ENCODE measurements around the gene PODXL2. TPM values are rescaled to one million over a fixed set of nuclear protein-coding genes. Genes with fewer than 3 reads are reported as not detected.
"Not testable (repeated sequence)": the region's sequence is repeated elsewhere in the genome, so short reads cannot be mapped to it uniquely, and the experiment has no call there.

PODXL2 gene
- total RNA-seq, 1 donor from 2014 or later, result 74.0 TPM

DNA sequence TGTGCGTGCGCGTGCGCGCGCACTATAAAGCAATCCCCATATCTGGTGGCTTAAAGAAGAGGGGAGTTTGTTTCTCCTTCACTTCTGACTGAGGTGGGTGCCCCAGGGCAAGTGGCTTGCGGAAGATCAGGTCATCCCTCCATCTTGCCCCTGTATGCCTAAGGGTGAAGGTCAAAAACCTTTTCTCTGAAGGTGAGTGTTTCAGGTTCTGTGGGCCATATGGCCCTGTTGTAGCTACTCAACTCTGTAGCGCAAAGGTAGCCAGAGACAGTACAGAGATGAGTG, 49.3 kb downstream of the PODXL2 start:
- Mint-ChIP-seq H3K27ac (ENCODE audit: unreplicated experiment) (no peak overlapping the region), H3K9me3 (no peaks in the 10 kb centered on the region), H3K4me3 (peak overlapping the region; percentile 38), H3K27me3 (ENCODE audit: low read depth) (peaks cover 12% of the 10 kb centered on the region), H3K4me1 (peaks cover 13% of the 10 kb centered on the region), H3K36me3 (ENCODE audit: low read depth) (no peaks in the 10 kb centered on the region)
- TF ChIP-seq, protein P1, sequence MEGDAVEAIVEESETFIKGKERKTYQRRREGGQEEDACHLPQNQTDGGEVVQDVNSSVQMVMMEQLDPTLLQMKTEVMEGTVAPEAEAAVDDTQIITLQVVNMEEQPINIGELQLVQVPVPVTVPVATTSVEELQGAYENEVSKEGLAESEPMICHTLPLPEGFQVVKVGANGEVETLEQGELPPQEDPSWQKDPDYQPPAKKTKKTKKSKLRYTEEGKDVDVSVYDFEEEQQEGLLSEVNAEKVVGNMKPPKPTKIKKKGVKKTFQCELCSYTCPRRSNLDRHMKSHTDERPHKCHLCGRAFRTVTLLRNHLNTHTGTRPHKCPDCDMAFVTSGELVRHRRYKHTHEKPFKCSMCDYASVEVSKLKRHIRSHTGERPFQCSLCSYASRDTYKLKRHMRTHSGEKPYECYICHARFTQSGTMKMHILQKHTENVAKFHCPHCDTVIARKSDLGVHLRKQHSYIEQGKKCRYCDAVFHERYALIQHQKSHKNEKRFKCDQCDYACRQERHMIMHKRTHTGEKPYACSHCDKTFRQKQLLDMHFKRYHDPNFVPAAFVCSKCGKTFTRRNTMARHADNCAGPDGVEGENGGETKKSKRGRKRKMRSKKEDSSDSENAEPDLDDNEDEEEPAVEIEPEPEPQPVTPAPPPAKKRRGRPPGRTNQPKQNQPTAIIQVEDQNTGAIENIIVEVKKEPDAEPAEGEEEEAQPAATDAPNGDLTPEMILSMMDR (conservative IDR thresholded peaks at IDR 0.05), result no peak
- DNase-seq (ENCODE audit: low read depth, low spot score), result no peak

DNA sequence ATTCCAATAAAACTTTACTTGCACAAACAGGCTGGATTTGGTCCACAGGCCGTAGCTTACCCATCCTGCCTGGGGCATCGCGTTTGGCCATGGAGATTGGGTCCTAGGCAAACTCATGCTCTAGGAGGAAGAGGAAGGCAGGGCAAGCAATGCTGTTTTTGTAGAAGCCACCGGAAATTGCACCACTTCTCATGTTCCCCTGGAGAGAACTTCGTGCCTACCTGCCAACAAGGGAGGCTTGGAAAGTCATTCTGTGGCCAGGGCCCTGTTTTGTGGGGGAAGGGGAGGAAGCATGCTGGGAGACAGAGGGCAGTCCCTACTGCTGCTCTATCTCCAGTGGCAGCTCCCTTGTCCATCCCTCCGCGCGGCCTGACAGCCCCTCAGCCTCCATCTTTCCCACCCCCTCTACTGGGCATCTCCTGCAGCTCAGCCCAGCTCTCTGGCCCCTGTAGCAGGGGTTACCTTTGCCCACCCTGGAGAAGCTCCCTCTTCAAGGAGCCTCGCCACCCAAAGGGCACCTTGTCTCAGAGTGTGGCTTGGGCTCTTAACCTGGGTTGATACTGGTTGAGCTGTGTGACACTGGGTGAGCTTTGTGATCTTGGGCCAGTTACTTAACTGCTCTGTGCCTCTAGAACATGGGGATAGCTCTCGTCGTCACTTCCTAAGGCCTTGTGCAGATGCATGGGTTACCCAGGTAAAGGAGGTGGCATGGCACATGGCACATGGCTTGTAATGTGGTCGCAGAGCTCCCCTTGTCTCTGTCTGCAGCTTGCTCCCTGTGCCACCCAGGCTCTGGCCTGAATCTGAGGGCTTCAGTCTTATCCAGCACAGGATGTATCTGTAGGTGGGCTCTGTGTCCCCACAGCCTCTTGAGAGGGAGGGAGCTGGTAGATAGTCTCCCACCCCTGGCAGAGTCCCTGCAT, 49.9 kb downstream of the PODXL2 start:
- H3K27ac Mint-ChIP-seq (ENCODE audit: unreplicated experiment), result no peak overlapping the region
- TF ChIP-seq, protein P1 (conservative IDR thresholded peaks at IDR 0.05), result no peak
- no peaks in the 10 kb centered on the region for H3K36me3 Mint-ChIP-seq (ENCODE audit: low read depth)
- DNase-seq (ENCODE audit: low read depth, low spot score), result no peak
- H3K27me3 Mint-ChIP-seq (ENCODE audit: low read depth), result peaks cover 8% of the 10 kb centered on the region
- no peak overlapping the region for H3K4me3 Mint-ChIP-seq
- H3K9me3 Mint-ChIP-seq, result no peaks in the 10 kb centered on the region
- peaks cover 12% of the 10 kb centered on the region for H3K4me1 Mint-ChIP-seq

DNA sequence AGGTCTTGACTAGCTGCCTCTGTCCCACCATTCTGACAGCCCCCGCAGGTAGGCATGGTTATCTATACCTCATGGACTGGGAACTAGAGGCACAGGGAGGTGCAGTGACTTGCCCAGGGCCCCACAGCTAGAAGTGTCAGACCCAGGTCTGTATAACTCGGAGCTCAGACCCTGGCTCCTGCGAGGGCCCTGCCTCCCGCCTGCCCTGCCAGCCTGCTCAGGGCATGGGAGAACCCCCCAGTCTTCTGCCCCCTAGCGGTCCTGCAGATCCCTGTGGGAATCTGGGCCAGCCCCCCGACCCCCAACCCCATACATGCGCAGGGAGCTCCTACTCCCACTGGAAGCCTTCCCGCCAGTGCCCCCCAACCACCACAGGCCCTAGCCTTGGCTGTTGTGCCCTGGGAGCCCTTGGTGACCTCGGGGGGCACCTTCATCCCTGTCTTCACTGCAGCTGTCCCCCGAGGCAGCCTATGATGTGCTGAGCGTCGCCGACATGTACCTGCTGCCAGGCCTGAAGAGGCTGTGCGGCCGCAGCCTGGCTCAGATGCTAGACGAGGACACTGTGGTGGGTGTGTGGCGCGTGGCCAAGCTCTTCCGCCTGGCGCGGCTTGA, 50.7 kb downstream of the PODXL2 start:
- Mint-ChIP-seq H3K36me3 (ENCODE audit: low read depth) (no peaks in the 10 kb centered on the region), H3K4me1 (peaks cover 9% of the 10 kb centered on the region), H3K27me3 (ENCODE audit: low read depth) (peaks cover 5% of the 10 kb centered on the region), H3K27ac (ENCODE audit: unreplicated experiment) (no peak overlapping the region), H3K9me3 (no peaks in the 10 kb centered on the region), H3K4me3 (no peak overlapping the region)
- DNase-seq (ENCODE audit: low read depth, low spot score), result no peak
- TF ChIP-seq, protein P1 (conservative IDR thresholded peaks at IDR 0.05), result no peak

DNA sequence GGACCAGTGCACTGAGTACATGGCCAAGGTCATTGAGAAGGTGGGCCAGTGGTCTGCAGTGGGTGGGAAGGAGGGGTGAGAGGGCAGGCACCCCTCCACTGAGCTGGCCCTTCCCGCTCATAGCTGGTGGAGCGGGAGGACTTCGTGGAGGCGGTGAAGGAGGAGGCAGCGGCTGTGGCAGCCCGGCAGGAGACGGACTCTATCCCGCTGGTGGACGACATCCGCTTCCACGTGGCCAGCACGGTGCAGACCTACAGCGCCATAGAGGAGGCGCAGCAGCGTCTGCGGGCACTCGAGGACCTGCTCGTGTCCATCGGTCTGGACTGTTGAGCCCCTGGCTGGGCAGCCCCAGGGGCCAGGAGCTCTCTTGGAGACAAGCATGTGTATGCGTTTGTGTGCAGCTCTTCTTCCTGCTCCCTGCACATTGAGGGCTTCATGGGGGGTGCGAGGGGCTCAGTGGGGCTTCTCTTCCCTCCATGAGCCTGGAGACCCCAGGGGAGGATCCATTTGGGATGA, 51.2 kb downstream of the PODXL2 start:
- Mint-ChIP-seq H3K4me3 (no peak overlapping the region), H3K36me3 (ENCODE audit: low read depth) (no peaks in the 10 kb centered on the region), H3K27me3 (ENCODE audit: low read depth) (peaks cover 2% of the 10 kb centered on the region), H3K27ac (ENCODE audit: unreplicated experiment) (no peak overlapping the region), H3K9me3 (no peaks in the 10 kb centered on the region), H3K4me1 (peaks cover 9% of the 10 kb centered on the region)
- TF ChIP-seq, protein P1 (conservative IDR thresholded peaks at IDR 0.05), result no peak
- DNase-seq (ENCODE audit: low read depth, low spot score), result no peak

DNA sequence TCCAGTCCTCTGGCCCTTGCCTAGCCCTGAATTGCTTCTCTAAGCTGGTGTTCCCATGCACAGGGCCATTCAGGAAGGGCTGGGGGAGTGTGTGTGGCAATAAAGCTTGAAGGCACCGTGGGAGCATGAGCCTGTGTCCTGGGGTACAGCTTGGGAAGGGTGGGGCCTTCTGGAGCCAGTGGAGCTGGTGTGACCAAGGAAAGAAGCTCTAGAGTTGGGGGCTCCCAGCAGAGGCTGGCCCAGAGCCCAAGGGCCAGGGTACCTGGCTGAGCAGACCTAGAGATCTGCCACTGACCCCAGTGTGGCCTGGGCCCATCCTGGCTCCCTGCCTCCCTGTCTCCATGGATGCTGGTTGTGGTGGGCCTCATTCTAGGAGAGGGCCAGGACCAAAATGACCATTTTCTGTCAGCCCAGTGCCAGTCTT, 51.8 kb downstream of the PODXL2 start:
- H3K9me3 Mint-ChIP-seq, result no peaks in the 10 kb centered on the region
- no peak for DNase-seq (ENCODE audit: low read depth, low spot score)

DNA sequence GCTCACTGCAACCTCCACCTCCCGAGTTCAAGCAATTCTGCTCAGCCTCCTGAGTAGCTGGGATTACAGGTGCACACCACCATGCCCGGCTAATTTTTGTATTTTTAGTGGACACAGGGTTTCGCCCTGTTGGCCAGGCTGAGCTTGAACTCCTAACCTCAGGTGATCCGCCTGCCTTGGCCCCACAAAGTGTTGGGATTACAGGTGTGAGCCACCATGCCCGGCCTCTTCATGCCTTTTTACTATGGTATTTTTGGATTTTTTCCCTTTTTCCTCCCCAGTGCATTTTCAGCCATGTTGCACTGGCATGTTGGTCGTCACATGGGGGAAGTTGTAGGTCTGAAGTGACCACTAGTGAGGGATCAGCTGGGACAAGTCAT, 53.2 kb downstream of the PODXL2 start:
- DNase-seq (ENCODE audit: low read depth, low spot score); H3K4me1 Mint-ChIP-seq; H3K9me3 Mint-ChIP-seq; H3K36me3 Mint-ChIP-seq (ENCODE audit: low read depth); H3K27me3 Mint-ChIP-seq (ENCODE audit: low read depth); H3K4me3 Mint-ChIP-seq: not testable (repeated sequence)
- H3K27ac Mint-ChIP-seq (ENCODE audit: unreplicated experiment), result peak overlapping the region; percentile 78

More for the DNA sequence above, 51.8 kb downstream of the PODXL2 start:
- H3K4me3 Mint-ChIP-seq, result no peak overlapping the region
- TF ChIP-seq, protein P1 (conservative IDR thresholded peaks at IDR 0.05), result no peak
- H3K36me3 Mint-ChIP-seq (ENCODE audit: low read depth), result no peaks in the 10 kb centered on the region
- H3K27me3 Mint-ChIP-seq (ENCODE audit: low read depth), result no peaks in the 10 kb centered on the region
- no peak overlapping the region for H3K27ac Mint-ChIP-seq (ENCODE audit: unreplicated experiment)
- H3K4me1 Mint-ChIP-seq, result peaks cover 5% of the 10 kb centered on the region

Data from neural crest cell (in vitro differentiated cells).